Gastrocnemius medialis (tissue), 4 donors: ENCODE data around the gene ZPBP. TPM values are rescaled to one million over a fixed set of nuclear protein-coding genes. Genes with fewer than 3 reads are reported as not detected.

Experiments used
- ATAC-seq, 2 donors: fragments of 150-250 bp; one replicate each; pipeline ENCODE4 v1.9.1; 2016
- DNase-seq, 2 donors: peaks; one replicate each; pipeline ENCODE4 v3.0.0-alpha.2; 2019
- H3K27ac ChIP-seq, 4 donors: fragments of 200-600 bp; sonication (generic); 1 replicate in 1 of 4; 2 replicates in 3 of 4; pipeline ENCODE4 v1.5.1; 2016 to 2018; ENCODE audit warnings: mild to moderate bottlenecking in 2 of 4, moderate library complexity in 1 of 4
- H3K27me3 ChIP-seq, 3 donors: fragments of 200-600 bp; sonication (generic) in 2 of 3; 1 replicate in 1 of 3; 2 replicates in 2 of 3; pipeline versions ENCODE4 v1.5.1 to v1.6.0; 2016 to 2019; ENCODE audit warnings: mild to moderate bottlenecking in 1 of 3, moderate library complexity in 1 of 3
- H3K36me3 ChIP-seq, 2 donors: fragments of 200-600 bp; sonication (generic) in 1 of 2; one replicate each; pipeline ENCODE4 v1.5.1; 2017 to 2018
- H3K4me1 ChIP-seq, 2 donors: fragments of 200-600 bp; sonication (generic) in 1 of 2; one replicate each; pipeline ENCODE4 v1.5.1; 2016 to 2017; ENCODE audit warnings: mild to moderate bottlenecking in 2 of 2
- H3K4me3 ChIP-seq, 4 donors: fragments of 200-600 bp; sonication (generic) in 3 of 4; 1 replicate in 1 of 4; 2 replicates in 3 of 4; pipeline ENCODE4 v1.5.1; 2016 to 2019; ENCODE audit warnings: mild to moderate bottlenecking in 2 of 4
- H3K9me3 ChIP-seq, 3 donors: fragments of 200-600 bp; sonication (generic) in 2 of 3; 1 replicate in 1 of 3; 2 replicates in 2 of 3; pipeline ENCODE4 v1.5.1; 2016 to 2019
- POLR2A ChIP-seq, 2 donors: fragments of 450-650 bp; IDR thresholded peaks; one replicate each; pipeline ENCODE4 v1.6.1; 2017; ENCODE audit warnings: antibody characterized with exemption in 2 of 2, mild to moderate bottlenecking in 2 of 2, moderate library complexity in 2 of 2
- in situ Hi-C, 4 donors: fragments of 200-750 bp; cut with MboI; loops; one replicate each; pipeline versions ENCODE4 v1.15.0 to v1.8.0; 2017; ENCODE audit warnings: low sequenced_read_pairs in 4 of 4
- intact Hi-C: fragments of 100-400 bp; cut with DNase I; formaldehyde crosslinking; loops from one replicate; pipeline ENCODE4 v1.15.1; 2023; ENCODE audit warnings: low total_unique reads
- total RNA-seq, 4 donors: library from RNA; depleted of rRNA; stranded (reverse); fragments of >200 nt; gene quantifications; one replicate each; pipeline versions ENCODE4 v1.1.0 to v1.2.3, GENCODE V29; 2016
- TF ChIP-seq, protein P1 (sequence below), 5 experiments: fragments of 450-650 bp in 3 of 5; fragments of 200-600 bp in 2 of 5; sonication (generic) in 2 of 5; IDR thresholded peaks in 4 of 5; conservative IDR thresholded peaks in 1 of 5; 1 replicate in 4 of 5; 2 replicates in 1 of 5; pipeline ENCODE4 v1.5.1; 2016 to 2019; ENCODE audit warnings: antibody characterized with exemption in 5 of 5, mild to moderate bottlenecking in 3 of 5, moderate library complexity in 3 of 5

The ZPBP gene
- total RNA-seq, 4 donors from 2014 or later, result not detected

DNA sequence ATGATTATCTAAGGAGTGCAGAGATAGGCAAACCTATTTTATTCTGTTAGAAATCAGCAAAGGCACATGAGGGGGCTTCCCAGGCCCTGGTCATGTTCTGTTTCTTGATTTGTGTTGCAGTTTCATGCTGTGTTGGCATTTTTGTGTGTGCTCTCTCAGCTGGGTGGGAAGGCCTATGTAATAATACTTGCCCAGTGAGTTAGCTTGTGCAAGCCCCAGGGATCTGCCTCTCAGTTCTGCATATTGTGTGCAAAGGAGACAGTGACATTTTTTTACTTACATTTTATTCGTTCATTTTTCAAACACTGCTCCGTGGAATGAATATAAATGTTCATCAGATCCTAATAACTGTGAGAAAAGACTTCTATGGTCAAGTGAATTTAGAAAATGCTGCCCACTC lies 200.6 kb downstream of the ZPBP start:
- H3K9me3 ChIP-seq, result no peaks in the 10 kb centered on the region
- intact Hi-C loops, result no loop called here
- no peak for TF ChIP-seq POLR2A (IDR thresholded peaks at IDR 0.05)
- TF ChIP-seq, protein P1, sequence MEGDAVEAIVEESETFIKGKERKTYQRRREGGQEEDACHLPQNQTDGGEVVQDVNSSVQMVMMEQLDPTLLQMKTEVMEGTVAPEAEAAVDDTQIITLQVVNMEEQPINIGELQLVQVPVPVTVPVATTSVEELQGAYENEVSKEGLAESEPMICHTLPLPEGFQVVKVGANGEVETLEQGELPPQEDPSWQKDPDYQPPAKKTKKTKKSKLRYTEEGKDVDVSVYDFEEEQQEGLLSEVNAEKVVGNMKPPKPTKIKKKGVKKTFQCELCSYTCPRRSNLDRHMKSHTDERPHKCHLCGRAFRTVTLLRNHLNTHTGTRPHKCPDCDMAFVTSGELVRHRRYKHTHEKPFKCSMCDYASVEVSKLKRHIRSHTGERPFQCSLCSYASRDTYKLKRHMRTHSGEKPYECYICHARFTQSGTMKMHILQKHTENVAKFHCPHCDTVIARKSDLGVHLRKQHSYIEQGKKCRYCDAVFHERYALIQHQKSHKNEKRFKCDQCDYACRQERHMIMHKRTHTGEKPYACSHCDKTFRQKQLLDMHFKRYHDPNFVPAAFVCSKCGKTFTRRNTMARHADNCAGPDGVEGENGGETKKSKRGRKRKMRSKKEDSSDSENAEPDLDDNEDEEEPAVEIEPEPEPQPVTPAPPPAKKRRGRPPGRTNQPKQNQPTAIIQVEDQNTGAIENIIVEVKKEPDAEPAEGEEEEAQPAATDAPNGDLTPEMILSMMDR (IDR thresholded peaks at IDR 0.05 in 4 of 5, conservative IDR thresholded peaks at IDR 0.05 in 1 of 5), result no peak
- H3K4me1 ChIP-seq, result no peaks in the 10 kb centered on the region
- in situ Hi-C loops, result no loop called here
- no peaks in the 10 kb centered on the region for H3K27me3 ChIP-seq
- no peak overlapping the region for H3K27ac ChIP-seq
- no peak overlapping the region for H3K4me3 ChIP-seq
- ATAC-seq (no peak), DNase-seq (no peak)
- H3K36me3 ChIP-seq, result no peaks in the 10 kb centered on the region

Other genes with a start within 250 kb of the ZPBP start
- gene IKZF1, start 211.5 kb upstream of the ZPBP start, total RNA-seq, result 1 to 10 TPM in 3 of 4 donors, under 1 TPM in 1; 0.22 to 3.6 (median 1.9) TPM